HepG2 (cell line): ENCODE data around the gene MSH3. TPM values are rescaled to one million over a fixed set of nuclear protein-coding genes. Genes with fewer than 3 reads are reported as not detected.

ENCODE experiments used
- ATAC-seq: fragments of 200-7000 bp; cut with Tn5 transposase; 3 replicates; pipeline ENCODE4 v1.9.1; 2020; ENCODE audit warnings: mild to moderate bottlenecking, moderate library complexity
- BruUV-seq: library from RNA; stranded (reverse); fragments of 400-500 nt; replicated peaks from 2 replicates; lab custom pipeline; 2021; lab: Mats Ljungman, UMichigan
- CTCF ChIA-PET: fragments of 300-600 bp; formaldehyde crosslinking; extraction: SDS; loops from one replicate; lab custom pipeline; 2021; ENCODE audit warnings: low total read pairs, inconsistent platforms, low intra/inter-chr PET ratio; lab: Yijun Ruan, JAX
- POLR2A ChIA-PET: fragments of 350-600 bp; sonication (Branson Sonifier 250); formaldehyde crosslinking; loops from one replicate; lab custom pipeline; 2020; ENCODE audit warnings: antibody characterized with exemption, inconsistent platforms; lab: Yijun Ruan, JAX
- DNase-seq: peaks from one replicate; pipeline ENCODE4 v3.0.0-alpha.2; 2015; ENCODE audit warnings: low spot score
- FAIRE-seq: peaks from 3 replicates; lab custom pipeline; 2011; peaks lifted over from hg19 to GRCh38; lab: Jason Lieb, UNC
- H2AFZ ChIP-seq: one replicate; pipeline ENCODE4 v1.6.1; 2011; ENCODE audit warnings: low read length, inconsistent platforms
- H3K27ac ChIP-seq: fragments of 300-600 bp; 3 replicates; pipeline ENCODE4 v1.8.0; 2011; ENCODE audit warnings: mixed run types, mild to moderate bottlenecking, mixed read lengths, low read length, inconsistent platforms; ENCODE audit not compliant: insufficient read depth; ENCODE audit errors: extremely low read length
- H3K27me3 ChIP-seq, 2 experiments: fragments of 200-600 bp in 1 of 2; 2 replicates in 1 of 2; 3 replicates in 1 of 2; pipeline versions ENCODE4 v1.6.0 to v1.8.0; 2011; ENCODE audit warnings: low read length in 2 of 2, mild to moderate bottlenecking in 2 of 2, moderate library complexity in 2 of 2, inconsistent platforms in 1 of 2; ENCODE audit not compliant: insufficient read depth in 2 of 2, control insufficient read depth in 1 of 2
- H3K36me3 ChIP-seq, 2 experiments: fragments of 200-600 bp in 1 of 2; replicated peaks in 1 of 2; 2 replicates in 1 of 2; 3 replicates in 1 of 2; pipeline versions ENCODE4 v1.5.1 to v1.8.0; 2011; ENCODE audit warnings: low read length in 2 of 2, inconsistent platforms in 1 of 2; ENCODE audit not compliant: insufficient read depth in 2 of 2, control insufficient read depth in 1 of 2
- H3K4me1 ChIP-seq: 2 replicates; pipeline ENCODE4 v1.5.1; 2012; ENCODE audit warnings: low read length, inconsistent platforms; ENCODE audit not compliant: insufficient read depth
- H3K4me2 ChIP-seq: 2 replicates; pipeline ENCODE4 v1.6.0; 2011; ENCODE audit warnings: low read depth, low read length, inconsistent platforms
- H3K4me3 ChIP-seq, 3 experiments: fragments of 200-600 bp in 1 of 3; sonication (generic), shearing (Covaris generic) in 1 of 3; replicated peaks in 1 of 3; 2 replicates each; pipeline ENCODE4 v1.5.1; 2011 to 2016; ENCODE audit warnings: low read length in 3 of 3, inconsistent platforms in 2 of 3, low read depth in 2 of 3, mild to moderate bottlenecking in 2 of 3, control low read depth in 1 of 3, mixed read lengths in 1 of 3; ENCODE audit not compliant: insufficient read depth in 1 of 3
- H3K79me2 ChIP-seq: one replicate; pipeline ENCODE4 v1.6.1; 2011; ENCODE audit warnings: low read length, inconsistent platforms; ENCODE audit not compliant: insufficient read depth
- H3K9ac ChIP-seq: 2 replicates; pipeline ENCODE4 v1.6.0; 2011; ENCODE audit warnings: mild to moderate bottlenecking, low read depth, low read length, inconsistent platforms; ENCODE audit not compliant: insufficient read depth
- H3K9me3 ChIP-seq: 2 replicates; pipeline ENCODE4 v1.5.1; 2012; ENCODE audit warnings: mild to moderate bottlenecking, low read length
- H4K20me1 ChIP-seq: 2 replicates; pipeline ENCODE4 v1.6.0; 2011; ENCODE audit warnings: inconsistent platforms, mild to moderate bottlenecking, low read length, moderate library complexity; ENCODE audit not compliant: insufficient read depth
- AGO2 ChIP-seq: fragments of 200-400 bp; formaldehyde crosslinking; optimal IDR thresholded peaks from 2 replicates; pipeline ENCODE3; 2017; ENCODE audit warnings: mild to moderate bottlenecking, low read depth, low read length, moderate library complexity
- CBX1 ChIP-seq: IDR thresholded peaks from one replicate; pipeline ENCODE4 v1.6.1; 2016; ENCODE audit warnings: antibody characterized with exemption, low read depth
- FOXP1 ChIP-seq, 2 experiments: fragments of 450-650 bp in 1 of 2; IDR thresholded peaks; 2 replicates each; pipeline ENCODE4 v1.6.1; 2017 to 2018; ENCODE audit warnings: antibody characterized with exemption in 1 of 2
- MED8 ChIP-seq: sonication (generic); formaldehyde crosslinking; IDR thresholded peaks from 2 replicates; pipeline ENCODE4 v1.8.1; 2023; ENCODE audit warnings: mild to moderate bottlenecking, missing genetic modification reagents; ENCODE audit not compliant: insufficient replicate concordance
- RXRA ChIP-seq: sonication (generic); formaldehyde crosslinking; IDR thresholded peaks from 2 replicates; pipeline ENCODE4 v1.5.1; 2020; ENCODE audit warnings: missing genetic modification reagents
- SETDB1 ChIP-seq: sonication (generic); formaldehyde crosslinking; IDR thresholded peaks from 2 replicates; pipeline ENCODE4 v1.5.1; 2020; ENCODE audit warnings: missing genetic modification reagents, mild to moderate bottlenecking, borderline replicate concordance
- TP53 ChIP-seq: sonication (generic); formaldehyde crosslinking; conservative IDR thresholded peaks from 2 replicates; pipeline ENCODE4 v1.4.0; 2020; ENCODE audit warnings: missing genetic modification reagents
- ZBTB1 ChIP-seq: sonication (generic); formaldehyde crosslinking; IDR thresholded peaks from 2 replicates; pipeline ENCODE4 v1.4.0; 2020; ENCODE audit warnings: missing genetic modification reagents, borderline replicate concordance
- ZFY ChIP-seq: sonication (generic); formaldehyde crosslinking; IDR thresholded peaks from 2 replicates; pipeline ENCODE4 v1.4.0; 2020; ENCODE audit warnings: missing genetic modification reagents
- ZMYM4 ChIP-seq: sonication (generic); formaldehyde crosslinking; IDR thresholded peaks from 2 replicates; pipeline ENCODE4 v1.8.1; 2023; ENCODE audit warnings: mild to moderate bottlenecking, missing genetic modification reagents
- ZNF24 ChIP-seq: fragments of 450-650 bp; IDR thresholded peaks from 2 replicates; pipeline ENCODE4 v1.6.1; 2017; ENCODE audit warnings: antibody characterized with exemption, mild to moderate bottlenecking
- ZNF3 ChIP-seq: IDR thresholded peaks from 2 replicates; pipeline ENCODE4 v1.7.0; 2017; ENCODE audit warnings: inconsistent platforms
- ZNF33A ChIP-seq: sonication (generic); formaldehyde crosslinking; IDR thresholded peaks from 2 replicates; pipeline ENCODE4 v1.5.1; 2020; ENCODE audit warnings: missing genetic modification reagents, mild to moderate bottlenecking, moderate library complexity, borderline replicate concordance
- ZNF382 ChIP-seq: sonication (generic); formaldehyde crosslinking; IDR thresholded peaks from 2 replicates; pipeline ENCODE4 v1.5.0; 2020; ENCODE audit warnings: missing genetic modification reagents, mild to moderate bottlenecking, borderline replicate concordance
- ZSCAN20 ChIP-seq: sonication (generic); formaldehyde crosslinking; IDR thresholded peaks from 2 replicates; pipeline ENCODE4 v1.4.0; 2020; ENCODE audit warnings: missing genetic modification reagents, mild to moderate bottlenecking, borderline replicate concordance
- ZSCAN22 ChIP-seq: sonication (generic); formaldehyde crosslinking; IDR thresholded peaks from 2 replicates; pipeline ENCODE4 v1.4.0; 2020; ENCODE audit warnings: mild to moderate bottlenecking, missing genetic modification reagents
- WGBS: methylation state at CpG from one replicate; pipeline ENCODE4 v1.1.6; 2017; ENCODE audit warnings: low lambda C conversion rate; 5-methylcytosine and 5-hydroxymethylcytosine counted together
- in situ Hi-C: cut with HindIII; loops from 2 replicates; pipeline ENCODE4 v1.10.0; 2017; ENCODE audit warnings: low pct_unique_long_range_greater_than_20kb; ENCODE audit not compliant: extremely low pct_ligation_motif_present
- intact Hi-C: fragments of 100-400 bp; cut with micrococcal nuclease; formaldehyde crosslinking; loops from one replicate; pipeline ENCODE4 v1.10.0; 2022; ENCODE audit not compliant: unreplicated experiment
- polyA plus RNA-seq, 8 experiments: library from polyadenylated mRNA; depleted of rRNA in 3 of 8; stranded (reverse) in 7 of 8; unstranded in 1 of 8; fragments of >200 nt; fragmentation: Illumina TruSeq in 4 of 8; extraction: Trizol in 4 of 8; gene quantifications; 2 replicates each; pipeline versions ENCODE4 v1.2.1 to v1.2.3, GENCODE V29; 2011 to 2016; ENCODE audit warnings: low read depth in 4 of 8, missing spikeins in 1 of 8, mixed read lengths in 1 of 8; ENCODE audit not compliant: insufficient read depth in 1 of 8
- total RNA-seq, 5 experiments: library from RNA; depleted of rRNA; stranded (reverse); fragments of >200 nt; fragmentation: Illumina TruSeq; extraction: Trizol; gene quantifications; 2 replicates each; pipeline ENCODE4 v1.2.3, GENCODE V29; 2016; ENCODE audit warnings: low read depth in 1 of 5
- TF ChIP-seq, protein P1 (sequence below): sonication (generic); formaldehyde crosslinking; IDR thresholded peaks from 2 replicates; pipeline ENCODE4 v1.8.0; 2022; ENCODE audit warnings: missing genetic modification reagents, mild to moderate bottlenecking, moderate library complexity, borderline replicate concordance
- TF ChIP-seq, protein P2 (sequence below): sonication (generic); formaldehyde crosslinking; IDR thresholded peaks from 2 replicates; pipeline ENCODE4 v1.8.1; 2022; ENCODE audit warnings: mild to moderate bottlenecking, missing genetic modification reagents
- TF ChIP-seq, protein P3 (sequence below): sonication (generic); formaldehyde crosslinking; IDR thresholded peaks from 2 replicates; pipeline ENCODE4 v1.8.0; 2023; ENCODE audit warnings: mild to moderate bottlenecking, missing genetic modification reagents

The MSH3 gene
- total and polyA plus RNA-seq, 2 of the 13 experiments (the other 11 are each of a cell fraction or from before 2014, with no cell fraction given), result 4.0 to 16.4 TPM

DNA sequence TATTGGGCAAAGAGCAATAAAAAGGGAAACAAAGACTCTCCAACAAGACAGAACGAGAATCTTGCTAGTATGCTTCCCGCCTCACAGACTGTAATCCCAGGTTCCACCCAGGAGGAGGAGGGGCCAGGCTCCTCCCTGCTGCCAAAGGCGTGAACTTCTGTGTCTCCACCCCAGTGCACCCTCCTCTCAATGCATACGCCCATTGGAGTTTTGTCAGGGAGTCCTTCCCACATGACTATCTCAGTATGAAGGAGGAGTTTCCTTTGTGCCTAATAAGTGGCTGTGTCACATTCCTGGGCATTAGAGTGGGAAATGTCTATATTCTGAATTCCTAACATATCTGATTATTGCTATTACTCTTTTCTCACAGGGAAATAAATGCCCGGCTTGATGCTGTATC, 106.7 kb downstream of the MSH3 start:
- Histone ChIP-seq H3K9me3 (no peaks in the 10 kb centered on the region), H3K4me1 (no peaks in the 10 kb centered on the region), H4K20me1 (no peaks in the 10 kb centered on the region), H2AFZ (no peak overlapping the region), H3K4me3 (no peak overlapping the region), H3K4me2 (no peak overlapping the region), H3K79me2 (no peaks in the 10 kb centered on the region), H3K27me3 (no peaks in the 10 kb centered on the region), H3K27ac (no peak overlapping the region), H3K36me3 (peaks cover 0 to 10% of the 10 kb centered on the region in 2 experiments; a peak in 1 of 5 replicates), H3K9ac (no peak overlapping the region)
- TF ChIP-seq ZBTB1 (CRISPR knock-in tag) (no peak), ZNF382 (no peak), RXRA (no peak), MED8 (CRISPR knock-in tag) (no peak), ZSCAN20 (no peak), ZMYM4 (CRISPR knock-in tag) (no peak), FOXP1 (IDR thresholded peaks at IDR 0.05) (no peak), FOXP1 (CRISPR knock-in tag; IDR thresholded peaks at IDR 0.05) (no peak), SETDB1 (CRISPR knock-in tag) (no peak), ZNF33A (CRISPR knock-in tag) (no peak), ZSCAN22 (CRISPR knock-in tag) (no peak), CBX1 (no peak), TP53 (no peak), ZFY (no peak), ZNF3 (no peak), AGO2 (no peak), ZNF24 (no peak)
- TF ChIP-seq, protein P1, sequence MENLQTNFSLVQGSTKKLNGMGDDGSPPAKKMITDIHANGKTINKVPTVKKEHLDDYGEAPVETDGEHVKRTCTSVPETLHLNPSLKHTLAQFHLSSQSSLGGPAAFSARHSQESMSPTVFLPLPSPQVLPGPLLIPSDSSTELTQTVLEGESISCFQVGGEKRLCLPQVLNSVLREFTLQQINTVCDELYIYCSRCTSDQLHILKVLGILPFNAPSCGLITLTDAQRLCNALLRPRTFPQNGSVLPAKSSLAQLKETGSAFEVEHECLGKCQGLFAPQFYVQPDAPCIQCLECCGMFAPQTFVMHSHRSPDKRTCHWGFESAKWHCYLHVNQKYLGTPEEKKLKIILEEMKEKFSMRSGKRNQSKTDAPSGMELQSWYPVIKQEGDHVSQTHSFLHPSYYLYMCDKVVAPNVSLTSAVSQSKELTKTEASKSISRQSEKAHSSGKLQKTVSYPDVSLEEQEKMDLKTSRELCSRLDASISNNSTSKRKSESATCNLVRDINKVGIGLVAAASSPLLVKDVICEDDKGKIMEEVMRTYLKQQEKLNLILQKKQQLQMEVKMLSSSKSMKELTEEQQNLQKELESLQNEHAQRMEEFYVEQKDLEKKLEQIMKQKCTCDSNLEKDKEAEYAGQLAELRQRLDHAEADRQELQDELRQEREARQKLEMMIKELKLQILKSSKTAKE (CRISPR knock-in tag), result no peak
- TF ChIP-seq, protein P2, sequence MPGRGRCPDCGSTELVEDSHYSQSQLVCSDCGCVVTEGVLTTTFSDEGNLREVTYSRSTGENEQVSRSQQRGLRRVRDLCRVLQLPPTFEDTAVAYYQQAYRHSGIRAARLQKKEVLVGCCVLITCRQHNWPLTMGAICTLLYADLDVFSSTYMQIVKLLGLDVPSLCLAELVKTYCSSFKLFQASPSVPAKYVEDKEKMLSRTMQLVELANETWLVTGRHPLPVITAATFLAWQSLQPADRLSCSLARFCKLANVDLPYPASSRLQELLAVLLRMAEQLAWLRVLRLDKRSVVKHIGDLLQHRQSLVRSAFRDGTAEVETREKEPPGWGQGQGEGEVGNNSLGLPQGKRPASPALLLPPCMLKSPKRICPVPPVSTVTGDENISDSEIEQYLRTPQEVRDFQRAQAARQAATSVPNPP (CRISPR knock-in tag), result no peak
- TF ChIP-seq, protein P3, sequence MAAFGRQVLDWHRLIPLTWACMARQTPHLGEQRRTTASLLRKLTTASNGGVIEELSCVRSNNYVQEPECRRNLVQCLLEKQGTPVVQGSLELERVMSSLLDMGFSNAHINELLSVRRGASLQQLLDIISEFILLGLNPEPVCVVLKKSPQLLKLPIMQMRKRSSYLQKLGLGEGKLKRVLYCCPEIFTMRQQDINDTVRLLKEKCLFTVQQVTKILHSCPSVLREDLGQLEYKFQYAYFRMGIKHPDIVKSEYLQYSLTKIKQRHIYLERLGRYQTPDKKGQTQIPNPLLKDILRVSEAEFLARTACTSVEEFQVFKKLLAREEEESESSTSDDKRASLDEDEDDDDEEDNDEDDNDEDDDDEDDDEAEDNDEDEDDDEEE (CRISPR knock-in tag), result no peak
- in situ Hi-C loops, result no loop called here
- intact Hi-C loops, result no loop called here
- no peak for DNase-seq
- BruUV-seq, result no TSS peak
- no peak for FAIRE-seq
- 96% methylated on average over 5 of the region's 5 CpGs for WGBS
- POLR2A ChIA-PET, result no interaction called here
- CTCF ChIA-PET, result no interaction called here
- no peak for ATAC-seq
